ENCODE results near the gene TMCC1.
A peak's percentile ranks its signal among the peaks of the same experiment; 100 is the strongest.
"Not testable (repeated sequence)": the region's sequence is repeated elsewhere in the genome, so short reads cannot be mapped to it uniquely, and the experiment has no call there.

The TMCC1 gene

DNA sequence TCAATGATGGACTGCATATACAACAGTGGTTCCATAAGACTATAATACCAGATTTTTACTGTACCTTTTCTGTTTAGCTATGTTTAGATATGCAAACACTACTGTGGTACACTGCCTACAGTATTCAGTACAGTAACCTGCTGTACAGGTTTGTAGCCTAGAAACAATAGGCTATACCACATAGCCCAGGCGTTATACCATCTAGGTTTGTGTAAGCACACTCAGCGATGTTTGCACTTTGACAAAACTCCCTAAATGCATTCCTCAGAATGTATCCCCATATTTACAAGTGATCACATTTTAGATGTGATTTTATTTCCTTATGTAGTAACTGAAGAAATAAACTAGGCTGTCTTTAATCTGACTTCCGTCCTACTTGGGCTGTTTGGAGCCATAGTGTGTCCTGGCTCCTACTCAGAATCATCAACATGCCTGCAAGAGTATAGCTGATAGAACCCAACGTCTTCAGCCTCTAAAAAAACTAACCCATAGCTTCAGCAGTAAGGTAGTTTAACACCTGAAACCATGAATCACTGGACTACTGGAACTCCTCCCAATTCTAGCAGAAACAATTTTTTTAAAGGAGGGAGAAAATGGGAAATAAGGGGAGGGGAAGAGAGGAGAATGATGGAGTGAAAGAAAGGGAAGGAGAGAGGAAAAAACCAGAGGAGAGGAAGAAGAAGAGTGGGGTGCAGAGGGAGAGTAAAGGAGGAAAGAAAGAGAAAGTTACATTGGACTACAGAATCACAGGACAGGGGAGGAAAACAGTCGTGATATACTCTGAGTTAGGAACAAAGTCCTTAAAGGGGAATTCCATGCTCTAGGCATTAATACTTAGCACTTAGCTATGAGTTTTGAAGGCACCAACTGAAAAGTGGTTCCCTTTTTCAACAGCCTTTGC, 219.4 kb downstream of the TMCC1 start:
- no peak for DNase-seq

DNA sequence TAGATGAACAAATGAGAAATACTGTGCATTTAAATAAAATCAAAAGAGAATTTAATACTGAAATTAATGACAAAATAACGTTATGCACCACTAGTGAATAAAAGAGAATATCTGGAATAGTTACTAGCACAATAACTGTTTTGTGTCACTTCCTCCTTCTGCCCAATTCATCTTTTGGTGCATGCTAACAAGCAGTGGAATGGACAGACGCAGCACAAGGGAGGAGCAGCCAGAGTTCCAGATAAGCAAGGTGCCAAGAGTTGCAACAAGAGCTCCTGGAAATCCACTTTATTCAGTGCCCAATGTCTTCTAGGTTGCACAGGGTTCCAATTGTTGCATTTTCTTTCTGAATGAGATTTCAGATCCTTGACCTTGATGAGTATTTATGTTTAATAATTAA, 220.5 kb downstream of the TMCC1 start:
- no peak for DNase-seq

DNA sequence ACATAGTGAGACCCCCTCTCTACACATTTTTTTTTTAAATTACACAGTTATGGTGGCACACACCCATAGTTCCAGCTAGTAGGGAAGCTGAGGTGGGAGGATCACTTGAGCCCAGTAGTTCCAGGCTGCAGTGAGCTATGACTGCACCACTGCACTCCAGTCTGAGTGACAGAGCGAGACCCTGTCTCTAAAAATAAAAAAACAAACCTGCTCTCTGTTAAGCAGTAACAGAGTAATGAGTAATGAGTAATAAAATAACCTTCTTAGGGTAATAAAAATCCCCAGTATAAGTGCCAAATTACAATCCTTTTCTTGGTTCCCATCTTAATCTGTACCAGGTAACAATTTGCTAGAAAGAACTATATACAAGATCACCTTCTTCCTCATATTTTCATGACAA, 221.1 kb downstream of the TMCC1 start:
- DNase-seq = no peak

DNA sequence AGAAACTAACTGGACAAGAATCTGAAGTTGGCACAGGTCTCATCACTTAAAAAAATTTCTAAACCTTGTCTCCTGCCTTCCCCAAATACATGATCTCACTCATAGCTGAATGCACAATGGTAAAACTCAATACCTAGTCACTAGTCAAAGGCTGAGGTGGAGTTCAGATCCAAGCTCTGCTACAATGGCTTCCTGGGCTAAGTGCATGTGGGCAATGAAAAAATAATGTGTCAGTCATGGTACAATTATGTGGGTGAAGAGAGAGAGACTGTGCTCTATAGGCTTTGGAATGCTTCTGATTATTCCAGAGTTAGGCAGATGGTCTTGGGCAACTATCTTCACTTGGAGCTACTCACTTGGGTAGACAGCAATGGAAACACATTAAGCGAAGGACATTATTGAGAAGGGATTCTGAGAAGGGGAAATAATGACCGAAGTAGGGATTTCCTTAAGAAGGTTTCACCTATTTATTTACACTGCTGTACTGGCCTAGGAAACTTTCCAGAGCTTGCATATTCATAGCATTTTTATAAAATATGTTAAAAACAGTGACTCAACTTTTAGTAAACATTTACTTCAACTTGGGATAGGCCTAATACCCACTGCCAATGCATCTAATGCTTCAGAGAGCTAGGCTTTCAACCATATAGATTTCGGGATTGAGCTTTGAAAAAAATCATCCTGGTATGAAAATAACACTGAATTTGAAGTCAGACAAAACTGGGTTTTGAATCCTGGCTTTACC, 228.3 kb downstream of the TMCC1 start:
- DNase-seq = peak; percentile 50

DNA sequence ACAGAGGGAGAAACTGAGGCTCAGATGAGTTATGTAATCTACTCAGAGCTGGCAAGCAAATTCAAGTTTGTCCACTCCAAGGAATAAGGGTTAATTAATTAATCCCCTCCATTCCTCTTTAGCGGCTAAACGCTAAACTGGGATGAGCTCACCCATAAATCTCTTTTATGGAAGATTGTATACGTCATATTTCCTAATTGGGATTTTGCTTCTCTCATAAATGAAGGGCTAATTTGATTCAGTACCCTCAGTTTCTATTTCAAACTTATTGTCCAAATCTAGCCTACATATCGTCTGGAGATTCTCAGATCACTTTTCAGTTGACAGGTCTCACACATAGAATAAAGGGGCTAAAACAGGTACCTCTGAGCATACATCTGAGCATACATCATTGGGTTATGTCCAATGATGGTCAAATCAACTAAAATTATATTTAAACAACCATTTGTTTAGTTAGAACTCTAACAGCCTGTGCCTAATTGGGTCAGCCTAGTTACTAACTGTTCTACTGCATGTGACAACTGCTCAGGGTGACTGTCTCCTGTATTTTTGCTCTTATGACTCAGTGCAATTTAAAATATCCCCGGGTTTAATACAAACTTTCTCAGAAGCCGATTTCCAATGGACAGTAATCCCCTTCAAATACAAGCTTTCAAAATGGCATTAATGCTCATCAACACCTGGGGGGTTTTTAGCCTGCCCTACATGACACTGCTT, 229.4 kb downstream of the TMCC1 start:
- no peak for DNase-seq

DNA sequence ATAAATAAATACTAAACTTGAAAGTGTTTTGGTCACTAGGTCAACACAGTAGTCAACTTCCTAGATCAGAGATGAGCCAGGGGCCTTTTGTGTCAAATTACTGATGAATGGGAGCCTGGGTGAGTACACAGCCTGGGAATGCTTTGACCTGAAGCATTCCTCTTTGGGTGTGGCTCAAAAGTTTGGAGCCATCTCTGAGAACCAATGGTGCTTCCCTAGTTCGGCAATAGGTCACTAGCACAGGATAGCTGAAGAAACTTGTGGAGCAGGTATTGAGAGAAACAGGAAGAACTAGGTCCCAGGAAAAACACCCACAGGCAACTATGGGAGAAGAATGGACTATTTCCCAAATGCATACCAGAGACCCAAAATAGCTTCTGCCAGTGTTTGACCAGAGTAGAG, 230.5 kb downstream of the TMCC1 start:
- no peak for DNase-seq

DNA sequence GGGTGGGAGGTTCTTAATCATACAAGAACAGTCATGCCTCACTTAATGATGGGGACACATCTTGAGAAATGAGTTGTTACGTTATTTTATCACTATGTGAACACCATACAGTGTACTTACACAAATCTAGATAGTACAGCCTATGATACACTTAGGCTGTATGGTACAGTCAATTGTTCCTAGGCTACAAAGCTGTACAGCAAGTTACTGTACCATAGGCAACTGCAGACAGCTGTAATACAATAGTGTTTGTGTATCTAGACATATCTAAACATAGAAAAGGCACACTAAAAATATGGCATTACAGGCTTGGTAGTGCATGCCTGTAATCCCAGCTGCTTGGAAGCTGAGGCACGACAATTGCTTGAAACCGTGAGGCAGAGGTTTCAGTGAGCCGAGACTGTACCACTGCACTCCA, 231.3 kb downstream of the TMCC1 start:
- DNase-seq = no peak

DNA sequence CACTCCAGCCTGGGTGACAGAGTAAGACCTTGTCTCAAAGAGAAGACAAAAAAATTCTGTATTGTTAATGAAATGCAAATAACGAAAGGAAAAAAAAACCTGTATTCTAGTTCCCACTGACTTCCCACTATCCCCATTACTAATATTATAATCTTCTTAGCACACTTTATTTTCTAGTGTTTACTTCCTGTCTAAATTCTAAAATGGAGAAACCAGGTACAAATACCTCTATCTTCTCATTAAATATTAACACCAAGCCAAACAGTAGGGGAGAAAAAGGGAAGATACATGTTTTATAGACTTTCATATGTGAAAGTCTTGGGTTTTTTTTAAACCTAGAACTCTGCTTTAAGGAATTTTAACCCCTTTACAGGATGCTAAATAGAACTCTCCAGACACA, 231.7 kb downstream of the TMCC1 start:
- DNase-seq = no peak

DNA sequence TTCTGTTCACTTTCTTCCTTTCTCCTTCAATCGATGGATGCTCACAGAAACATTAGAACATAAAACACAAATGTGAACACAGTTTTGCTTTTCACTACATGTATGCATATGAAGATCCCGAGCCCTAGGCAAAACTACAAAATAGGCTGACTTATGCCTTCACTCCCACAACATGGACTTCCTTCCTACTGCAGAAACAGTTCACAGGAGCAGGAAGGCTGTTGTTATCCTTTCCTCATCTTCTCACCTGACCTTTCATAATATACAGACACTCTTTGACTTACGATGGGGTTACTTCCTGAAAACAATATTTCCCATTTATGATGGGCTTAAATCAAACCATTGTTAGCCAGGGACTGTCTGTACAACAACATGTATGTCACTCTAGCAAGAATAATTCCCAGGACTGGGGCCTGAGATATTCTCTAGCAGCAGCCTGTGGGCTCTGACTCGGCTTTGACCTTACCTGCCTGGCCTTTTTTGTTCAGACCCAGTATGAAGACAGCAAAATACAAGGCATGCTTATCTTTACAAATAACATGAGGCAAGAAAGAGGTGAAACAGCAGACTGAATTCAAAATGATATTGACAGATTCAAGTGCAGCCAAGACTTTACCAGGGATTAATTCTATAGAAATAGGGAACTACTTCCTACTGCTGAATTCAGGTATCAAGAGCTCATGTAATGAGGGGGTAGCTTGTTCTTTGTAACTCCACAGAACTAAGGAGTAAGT, 235.2 kb downstream of the TMCC1 start:
- DNase-seq = no peak

DNA sequence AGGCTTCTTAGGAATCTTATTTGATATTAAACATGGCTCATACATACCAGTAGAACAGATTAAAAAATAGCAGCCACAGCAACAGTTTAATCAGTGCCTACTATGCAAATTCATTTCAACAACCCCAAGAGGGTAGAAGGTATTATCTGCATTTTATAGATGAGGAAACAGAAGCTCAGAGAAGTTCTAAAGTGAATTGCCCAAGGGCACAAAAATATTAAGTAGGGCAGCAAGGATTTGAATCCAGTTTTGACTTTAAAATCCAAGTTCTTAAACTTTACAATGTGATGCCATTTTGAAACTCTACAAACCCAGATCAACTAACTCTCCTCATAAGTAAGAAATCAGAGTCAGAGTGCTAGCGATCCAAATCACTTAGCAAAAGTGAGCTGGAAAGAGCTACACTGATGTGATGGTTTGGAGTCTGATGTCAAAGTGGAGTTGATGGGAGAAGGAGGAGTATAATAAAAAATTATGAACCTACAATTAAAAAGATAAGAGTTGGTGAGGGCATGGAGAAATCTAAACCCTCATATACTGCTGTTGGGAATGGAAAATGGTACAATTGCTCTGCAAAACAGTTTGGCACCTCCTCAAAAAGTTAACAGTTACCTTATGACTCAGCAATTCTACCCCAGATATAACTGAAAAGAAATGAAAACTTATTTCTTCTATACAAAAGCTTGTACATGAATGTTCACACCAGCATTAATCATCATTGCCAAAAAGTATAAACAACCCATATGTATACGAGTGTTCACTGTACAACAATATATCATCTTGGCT, 236.1 kb downstream of the TMCC1 start:
- peak; percentile 44 for DNase-seq

DNA sequence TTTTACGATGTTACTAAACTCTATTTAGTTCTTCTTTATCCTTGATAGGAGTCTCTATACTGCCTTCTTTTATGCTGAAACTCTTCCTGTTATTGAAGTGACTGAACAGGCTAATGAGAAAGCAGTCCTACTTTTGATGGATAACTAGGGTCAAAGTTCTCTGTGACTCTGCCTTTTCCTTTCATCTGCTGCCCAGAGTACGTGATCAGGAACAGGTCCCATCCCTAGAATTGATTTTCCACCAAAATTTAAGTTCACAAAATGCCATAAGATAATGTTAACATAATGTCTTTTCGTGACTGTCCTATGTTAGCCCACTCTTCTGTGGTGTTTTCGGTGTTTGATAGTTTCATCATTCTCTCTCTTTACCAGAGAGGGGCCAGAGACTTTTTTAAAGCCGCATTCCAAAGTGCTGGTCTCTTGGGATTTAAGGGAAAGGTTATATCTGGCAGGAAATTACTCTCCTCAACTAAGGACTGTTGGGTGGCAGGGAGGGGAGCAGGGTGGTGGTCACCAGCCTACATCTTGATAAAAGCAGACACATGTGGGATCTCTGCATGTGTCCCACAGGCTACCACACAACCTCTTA, 236.8 kb downstream of the TMCC1 start:
- DNase-seq = peak; percentile 32

DNA sequence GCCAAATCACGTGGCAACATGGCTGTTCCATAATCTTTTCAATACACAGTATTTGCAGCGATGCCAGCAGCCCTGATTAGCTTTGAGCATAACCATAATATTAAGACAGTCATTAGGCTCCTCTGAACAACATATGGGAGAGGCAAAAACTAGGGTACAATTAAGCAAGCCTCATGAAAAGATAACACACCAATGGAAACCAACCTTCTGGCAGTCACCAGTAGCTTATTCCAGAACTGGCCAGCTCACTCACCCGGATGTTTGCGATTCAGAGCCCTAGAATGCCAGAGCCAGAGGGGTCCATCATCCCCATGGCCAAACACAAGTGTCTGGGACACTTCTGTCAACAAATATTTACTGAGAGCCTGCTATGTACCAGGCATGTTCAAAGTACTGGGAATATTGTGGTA, 238.2 kb downstream of the TMCC1 start:
- DNase-seq = no peak

DNA sequence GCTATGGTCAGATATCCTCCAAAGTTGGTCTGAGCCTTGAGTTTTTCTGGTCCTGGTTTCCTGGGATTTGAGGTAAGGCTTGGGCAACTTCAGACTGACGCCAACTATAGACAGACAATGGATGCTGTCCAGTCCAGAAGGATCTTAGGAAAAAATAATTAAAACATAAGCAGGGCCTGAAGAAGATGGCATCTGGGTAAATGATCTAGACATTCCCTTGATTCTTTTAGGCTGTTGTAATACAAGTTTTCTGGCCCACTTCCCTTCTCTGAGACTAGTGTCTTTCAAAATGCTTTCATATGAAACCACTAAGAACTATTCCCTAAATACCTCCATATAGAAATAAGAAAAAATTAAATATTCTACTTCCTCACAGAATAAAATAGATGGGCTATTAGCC, 239.4 kb downstream of the TMCC1 start:
- peak; percentile 90 for DNase-seq

DNA sequence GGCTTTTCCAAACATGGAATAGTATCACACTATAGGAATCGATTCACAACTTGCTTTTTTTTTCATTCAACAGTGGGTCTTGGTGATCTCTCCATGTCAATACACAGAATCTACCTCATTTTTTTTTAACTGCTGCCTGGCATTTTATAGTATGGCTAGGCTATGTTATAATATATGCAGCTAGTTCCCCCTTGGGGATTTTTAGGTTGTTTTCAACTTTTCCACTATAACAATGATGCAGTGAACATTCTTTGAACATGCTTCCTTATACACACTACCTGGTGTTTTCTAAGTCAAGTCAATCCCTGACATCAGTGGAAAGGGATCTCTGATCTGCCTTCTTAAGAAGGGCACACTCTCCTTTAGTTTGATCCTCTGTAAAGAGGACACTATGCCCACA, 240.5 kb downstream of the TMCC1 start:
- DNase-seq = no peak

DNA sequence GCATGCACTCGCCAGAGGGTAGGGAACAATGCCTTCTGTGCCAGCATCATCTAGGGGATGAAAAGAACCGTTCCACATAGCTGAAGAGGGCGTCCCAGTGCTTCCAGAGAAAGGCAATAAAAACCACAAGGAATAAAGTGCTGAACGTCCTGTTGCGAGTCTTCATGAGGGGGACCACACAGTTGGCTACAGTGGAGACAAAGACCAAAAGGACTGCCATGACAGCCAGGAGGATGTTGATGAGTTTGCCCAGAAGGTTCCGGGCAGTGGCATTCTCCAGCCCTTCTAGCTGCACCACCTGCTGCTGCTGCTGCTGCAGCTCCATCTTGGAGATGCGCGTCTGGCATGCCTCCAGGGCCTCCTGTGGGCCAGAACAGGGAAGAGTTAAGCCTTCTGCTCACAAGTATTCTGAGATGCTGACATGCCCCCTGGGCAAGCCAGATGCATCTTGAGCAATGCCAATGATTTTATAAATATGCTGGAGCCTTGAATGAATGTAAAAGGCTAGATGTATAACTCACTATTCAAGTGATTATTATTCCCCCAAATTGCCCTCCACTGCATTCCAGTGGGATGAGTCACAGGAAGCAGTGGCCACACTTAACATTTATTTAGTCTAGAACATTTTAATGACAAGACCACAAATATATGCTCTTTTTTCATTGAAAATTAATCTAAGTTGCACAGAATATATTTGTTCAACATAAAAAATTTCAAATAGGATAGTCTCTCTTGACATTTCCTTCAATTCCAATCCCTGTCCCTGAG, 241.9 kb downstream of the TMCC1 start:
- peak; percentile 97 for DNase-seq

DNA sequence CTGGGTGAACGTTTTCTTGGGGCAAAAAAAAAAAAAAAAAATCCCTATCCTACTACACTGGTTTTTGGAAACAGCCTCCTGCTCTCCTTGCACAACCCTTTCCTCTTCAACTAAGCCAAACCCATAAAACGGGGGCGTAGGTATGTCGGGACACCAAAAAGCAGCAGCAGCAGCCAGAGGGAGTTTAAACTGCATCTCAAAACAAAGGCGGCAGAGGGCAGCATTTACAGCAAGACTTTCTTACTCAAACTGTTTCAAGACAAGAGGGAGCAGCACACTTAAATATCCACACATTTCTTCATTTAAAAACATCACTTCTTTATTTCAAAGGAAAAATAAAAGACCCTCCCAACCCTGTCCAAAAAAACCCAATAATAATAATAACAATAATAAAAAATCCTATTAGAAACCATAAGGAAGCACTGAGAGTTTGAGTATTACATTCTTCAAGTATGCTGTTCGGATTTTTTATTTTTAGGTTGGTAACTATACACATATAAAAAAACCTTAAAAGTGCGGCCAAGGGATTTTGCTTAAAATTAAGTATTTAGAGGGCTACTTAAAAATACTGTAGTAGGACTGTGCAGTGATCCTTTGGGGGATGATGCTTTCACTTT, 243.1 kb downstream of the TMCC1 start:
- peak; percentile 77 for DNase-seq

DNA sequence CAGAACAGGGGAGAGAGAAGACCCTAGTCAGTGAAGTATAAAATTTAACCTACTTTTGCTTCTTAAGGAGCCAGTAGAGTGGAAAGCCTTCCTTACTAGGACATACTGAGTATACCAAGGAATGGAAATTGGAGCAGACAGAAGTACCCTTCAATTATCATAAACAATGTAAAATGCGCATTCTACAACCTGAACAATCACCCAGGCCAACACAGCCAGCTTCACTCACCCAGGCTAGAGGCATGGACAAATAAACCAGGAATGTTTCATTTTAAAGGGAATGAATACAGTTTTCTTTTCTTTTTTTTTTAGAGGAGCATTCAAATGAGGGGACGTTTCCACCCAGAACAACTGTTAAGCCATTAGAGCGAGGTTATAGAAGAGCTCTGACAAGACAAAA, 245.1 kb downstream of the TMCC1 start:
- DNase-seq = no peak

DNA sequence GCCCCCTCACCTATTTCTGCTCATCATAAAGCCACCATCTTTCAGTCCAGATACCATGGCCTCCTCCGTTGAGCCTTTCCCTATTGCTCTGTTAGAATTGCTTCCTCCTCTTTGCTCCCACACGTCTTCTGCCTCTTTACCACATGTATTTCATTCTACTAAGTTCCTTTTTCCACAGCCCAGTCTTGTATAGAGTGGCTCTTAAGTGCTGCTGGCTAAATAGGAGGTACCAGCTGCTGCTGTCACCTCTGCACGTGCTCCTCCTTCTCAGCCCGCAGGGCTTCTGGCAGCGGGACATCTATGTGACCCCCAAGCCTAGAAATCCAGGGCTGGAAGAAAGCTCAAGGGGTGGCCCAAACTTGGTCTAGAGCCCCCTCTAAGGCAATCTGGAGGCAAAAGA, 248.2 kb downstream of the TMCC1 start:
- no peak for DNase-seq

DNA sequence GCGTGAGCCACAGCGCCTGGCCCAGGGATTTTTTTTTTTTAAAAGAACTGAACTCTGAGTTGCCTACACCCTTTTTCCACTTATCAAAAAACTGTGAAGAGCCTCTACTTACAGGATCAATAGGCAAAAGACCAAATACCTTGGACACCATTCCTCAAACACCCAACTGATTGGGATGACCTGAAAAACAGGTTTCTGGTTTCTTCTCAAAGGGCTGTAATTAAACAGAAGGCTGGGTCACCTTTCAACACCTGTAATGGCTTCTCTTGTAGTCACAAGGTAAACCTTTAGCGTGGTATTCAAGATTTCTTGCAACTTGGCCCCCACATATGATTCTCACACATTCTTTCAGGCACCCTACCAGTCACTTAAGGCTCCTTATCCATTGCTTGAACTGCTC, 248.7 kb downstream of the TMCC1 start:
- no peak for DNase-seq

DNA sequence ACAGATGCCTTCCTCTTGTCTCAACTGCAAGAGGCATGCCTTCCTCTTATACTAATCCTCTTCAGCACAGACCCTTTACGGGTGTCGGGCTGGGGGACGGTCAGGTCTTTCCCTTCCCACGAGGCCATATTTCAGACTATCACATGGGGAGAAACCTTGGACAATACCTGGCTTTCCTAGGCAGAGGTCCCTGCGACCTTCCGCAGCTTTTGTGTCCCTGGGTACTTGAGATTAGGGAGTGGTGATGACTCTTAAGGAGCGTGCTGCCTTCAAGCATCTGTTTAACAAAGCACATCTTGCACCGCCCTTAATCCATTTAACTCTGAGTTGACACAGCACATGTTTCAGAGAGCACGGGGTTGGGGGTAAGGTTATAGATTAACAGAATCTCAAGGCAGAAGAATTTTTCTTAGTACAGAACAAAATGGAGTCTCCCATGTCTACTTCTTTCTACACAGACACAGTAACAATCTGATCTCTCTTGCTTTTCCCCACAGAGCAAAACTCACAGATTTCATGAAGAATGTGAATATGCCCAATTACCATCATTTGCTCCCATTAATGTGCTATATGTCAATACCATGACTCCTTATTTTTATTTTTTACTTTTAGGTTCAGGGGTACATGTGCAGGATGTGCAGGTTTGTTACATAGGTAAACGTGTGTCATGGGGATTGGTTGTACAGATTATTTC, 251.8 kb downstream of the TMCC1 start:
- DNase-seq = not testable (repeated sequence)
